H1 (cell line): ENCODE data around the gene HLA-DMB. TPM values are rescaled to one million over a fixed set of nuclear protein-coding genes. Genes with fewer than 3 reads are reported as not detected.

ENCODE experiments used
- CTCF ChIA-PET: fragments of 300-600 bp; sonication (Branson Sonifier 250); formaldehyde crosslinking; loops from one replicate; lab custom pipeline; 2021; ENCODE audit not compliant: partially characterized antibody; lab: Charles Lee
- POLR2A ChIA-PET: fragments of 300-600 bp; sonication (Branson Sonifier 250); formaldehyde crosslinking; loops from one replicate; lab custom pipeline; 2021; ENCODE audit warnings: inconsistent platforms; ENCODE audit not compliant: partially characterized antibody; lab: Charles Lee
- DNase-seq, 2 experiments: peaks; one replicate each; pipeline versions ENCODE4 v3.0.0 to v3.0.0-alpha.2; 2010 to 2022; ENCODE audit warnings: low spot score in 2 of 2, low read depth in 1 of 2, mixed read lengths in 1 of 2
- FAIRE-seq: peaks from 2 replicates; lab custom pipeline; 2011; peaks lifted over from hg19 to GRCh38; lab: Jason Lieb, UNC
- H2AFZ ChIP-seq: 2 replicates; pipeline ENCODE4 v1.8.1; 2012; ENCODE audit warnings: low read length, inconsistent platforms
- H2AK5ac ChIP-seq: 2 replicates; pipeline ENCODE4 v1.6.1; 2013; ENCODE audit warnings: low read depth, low read length
- H2BK120ac ChIP-seq: replicated peaks from 2 replicates; pipeline ENCODE3; 2013; ENCODE audit warnings: low read depth, low read length, inconsistent platforms
- H2BK12ac ChIP-seq: 2 replicates; pipeline ENCODE4 v1.6.1; 2013; ENCODE audit warnings: low read depth, low read length
- H2BK15ac ChIP-seq: 2 replicates; pipeline ENCODE4 v1.6.1; 2013; ENCODE audit warnings: low read length
- H2BK20ac ChIP-seq: 2 replicates; pipeline ENCODE4 v1.6.1; 2013; ENCODE audit warnings: low read length
- H2BK5ac ChIP-seq: 2 replicates; pipeline ENCODE4 v1.6.1; 2013; ENCODE audit warnings: low read depth, low read length
- H3K14ac ChIP-seq: 2 replicates; pipeline ENCODE4 v1.6.1; 2013; ENCODE audit warnings: inconsistent platforms; ENCODE audit not compliant: insufficient read length
- H3K18ac ChIP-seq: 2 replicates; pipeline ENCODE4 v1.6.1; 2013; ENCODE audit warnings: low read length; ENCODE audit errors: extremely low read depth
- H3K23ac ChIP-seq: 2 replicates; pipeline ENCODE4 v1.6.1; 2013; ENCODE audit warnings: inconsistent platforms; ENCODE audit not compliant: insufficient read length
- H3K23me2 ChIP-seq: 2 replicates; pipeline ENCODE4 v1.6.1; 2013; ENCODE audit warnings: low read depth, low read length
- H3K27ac ChIP-seq: 2 replicates; pipeline ENCODE4 v1.6.1; 2011; ENCODE audit warnings: low read depth, low read length, inconsistent platforms
- H3K27me3 ChIP-seq, 4 experiments: replicated peaks in 1 of 4; 1 replicate in 1 of 4; 2 replicates in 3 of 4; pipeline versions ENCODE4 v1.6.1 to v1.8.1; 2011 to 2013; ENCODE audit warnings: low read length in 3 of 4, mild to moderate bottlenecking in 3 of 4, inconsistent platforms in 2 of 4, mixed read lengths in 2 of 4, moderate library complexity in 1 of 4; ENCODE audit not compliant: control insufficient read depth in 3 of 4, insufficient read depth in 3 of 4; ENCODE audit errors: extremely low read depth in 1 of 4
- H3K36me3 ChIP-seq, 4 experiments: 2 replicates each; pipeline versions ENCODE4 v1.6.1 to v1.8.1; 2011 to 2013; ENCODE audit warnings: mild to moderate bottlenecking in 4 of 4, low read length in 3 of 4, moderate library complexity in 2 of 4, control low read depth in 1 of 4, inconsistent platforms in 1 of 4; ENCODE audit not compliant: insufficient read depth in 4 of 4, control insufficient read depth in 2 of 4
- H3K4ac ChIP-seq: replicated peaks from 2 replicates; pipeline ENCODE3; 2013; ENCODE audit warnings: low read length, low read depth, mixed read lengths, inconsistent platforms; ENCODE audit not compliant: insufficient read length
- H3K4me1 ChIP-seq, 4 experiments: replicated peaks in 1 of 4; 1 replicate in 1 of 4; 2 replicates in 3 of 4; pipeline versions ENCODE4 v1.6.1 to v1.8.1; 2011 to 2013; ENCODE audit warnings: low read length in 3 of 4, inconsistent platforms in 2 of 4, mixed read lengths in 1 of 4; ENCODE audit not compliant: insufficient read depth in 4 of 4, control insufficient read depth in 3 of 4
- H3K4me2 ChIP-seq, 2 experiments: 2 replicates each; pipeline versions ENCODE4 v1.6.1 to v1.8.1; 2011 to 2013; ENCODE audit warnings: low read depth in 2 of 2, low read length in 2 of 2, control low read depth in 1 of 2, inconsistent platforms in 1 of 2, mild to moderate bottlenecking in 1 of 2; ENCODE audit not compliant: insufficient read depth in 1 of 2
- H3K4me3 ChIP-seq, 4 experiments: fragments of 200-600, 300-600 bp in 1 of 4; sonication (generic), shearing (Covaris generic), sonication (Bioruptor Twin) in 1 of 4; 2 replicates each; pipeline versions ENCODE4 v1.5.1 to v1.8.1; 2011 to 2016; ENCODE audit warnings: low read length in 4 of 4, low read depth in 3 of 4, control low read depth in 2 of 4, inconsistent platforms in 2 of 4, mild to moderate bottlenecking in 2 of 4, mixed read lengths in 1 of 4, moderate library complexity in 1 of 4; ENCODE audit not compliant: insufficient read depth in 2 of 4; ENCODE audit errors: extremely low read depth in 1 of 4
- H3K56ac ChIP-seq: replicated peaks from 2 replicates; pipeline ENCODE3; 2013; ENCODE audit warnings: low read depth, mild to moderate bottlenecking, mixed read lengths, low read length, inconsistent platforms; ENCODE audit not compliant: insufficient read length
- H3K79me1 ChIP-seq: 2 replicates; pipeline ENCODE4 v1.6.1; 2013; ENCODE audit warnings: low read depth, low read length, control low read depth
- H3K79me2 ChIP-seq, 2 experiments: 2 replicates each; pipeline versions ENCODE4 v1.6.1 to v1.8.1; 2012 to 2013; ENCODE audit warnings: low read length in 2 of 2, mild to moderate bottlenecking in 2 of 2, inconsistent platforms in 1 of 2; ENCODE audit not compliant: insufficient read depth in 2 of 2, control insufficient read depth in 1 of 2
- H3K9ac ChIP-seq, 4 experiments: replicated peaks in 1 of 4; 1 replicate in 1 of 4; 2 replicates in 3 of 4; pipeline versions ENCODE4 v1.6.1 to v1.8.1; 2011 to 2013; ENCODE audit warnings: low read depth in 3 of 4, low read length in 3 of 4, control low read depth in 2 of 4, mild to moderate bottlenecking in 2 of 4, moderate library complexity in 2 of 4, inconsistent platforms in 1 of 4; ENCODE audit errors: extremely low read depth in 1 of 4
- H3K9me3 ChIP-seq, 2 experiments: 2 replicates each; pipeline versions ENCODE4 v1.6.1 to v1.8.1; 2012 to 2013; ENCODE audit warnings: mild to moderate bottlenecking in 2 of 2, moderate library complexity in 2 of 2, control low read depth in 1 of 2, inconsistent platforms in 1 of 2, low read depth in 1 of 2, low read length in 1 of 2, mixed read lengths in 1 of 2; ENCODE audit not compliant: insufficient read depth in 2 of 2
- H4K20me1 ChIP-seq, 2 experiments: replicated peaks in 1 of 2; 2 replicates each; pipeline versions ENCODE3 to v1.8.1; 2011 to 2013; ENCODE audit warnings: inconsistent platforms in 2 of 2, low read length in 2 of 2, mild to moderate bottlenecking in 1 of 2; ENCODE audit not compliant: insufficient read depth in 2 of 2, control insufficient read depth in 1 of 2
- H4K5ac ChIP-seq: 2 replicates; pipeline ENCODE4 v1.6.1; 2013; ENCODE audit warnings: low read length, low read depth, mixed read lengths, inconsistent platforms; ENCODE audit not compliant: insufficient read length
- H4K8ac ChIP-seq: 2 replicates; pipeline ENCODE4 v1.8.0; 2013; ENCODE audit warnings: mild to moderate bottlenecking, moderate library complexity, low read length, inconsistent platforms; ENCODE audit not compliant: insufficient read depth; ENCODE audit errors: extremely low read depth
- H4K91ac ChIP-seq: replicated peaks from 2 replicates; pipeline ENCODE3; 2013; ENCODE audit warnings: low read length, mixed read lengths, inconsistent platforms; ENCODE audit not compliant: insufficient read length
- CREB1 ChIP-seq: IDR thresholded peaks from 2 replicates; pipeline ENCODE4 v1.6.1; 2012; ENCODE audit warnings: inconsistent platforms
- E2F6 ChIP-seq: IDR thresholded peaks from 2 replicates; pipeline ENCODE4 v1.6.1; 2012; ENCODE audit warnings: inconsistent platforms
- HDAC2 ChIP-seq, 2 experiments: fragments of 300-600 bp in 1 of 2; sonication (generic) in 1 of 2; IDR thresholded peaks; 2 replicates each; pipeline ENCODE4 v1.6.1; 2011 to 2012; ENCODE audit warnings: low read depth in 2 of 2, low read length in 2 of 2, mild to moderate bottlenecking in 2 of 2, moderate library complexity in 2 of 2, borderline replicate concordance in 1 of 2, inconsistent platforms in 1 of 2
- KDM1A ChIP-seq: fragments of 200-600, 300-600 bp; sonication (generic); IDR thresholded peaks from 2 replicates; pipeline ENCODE4 v1.7.1; 2016; ENCODE audit warnings: mild to moderate bottlenecking, low read length, borderline replicate concordance
- NANOG ChIP-seq: IDR thresholded peaks from 2 replicates; pipeline ENCODE4 v1.6.1; 2011; ENCODE audit warnings: low read length, low read depth, mild to moderate bottlenecking, inconsistent platforms; ENCODE audit not compliant: insufficient read depth, poor library complexity, severe bottlenecking
- RNF2 ChIP-seq: fragments of 200-900, 300-1000 bp; sonication (generic); IDR thresholded peaks from 2 replicates; pipeline ENCODE4 v1.7.1; 2016; ENCODE audit warnings: borderline replicate concordance, low read depth, mild to moderate bottlenecking, antibody characterized with exemption, low read length; ENCODE audit not compliant: poor library complexity, severe bottlenecking; ENCODE audit errors: missing control alignments
- WGBS, 2 experiments: shearing (Covaris generic) in 1 of 2; methylation state at CpG; one replicate each; pipeline versions ENCODE4 v1.1.6 to v1.1.7; 2013 to 2015; ENCODE audit warnings: low lambda C conversion rate in 2 of 2, mixed read lengths in 2 of 2, inconsistent platforms in 1 of 2, low coverage in 1 of 2, missing lambda C conversion rate in 1 of 2; ENCODE audit not compliant: insufficient replicate concordance in 2 of 2, insufficient coverage in 1 of 2, insufficient read length in 1 of 2; ENCODE audit errors: extremely low coverage in 1 of 2, missing lambda C conversion rate in 1 of 2; 5-methylcytosine and 5-hydroxymethylcytosine counted together
- polyA plus RNA-seq, 7 experiments: library from polyadenylated mRNA; depleted of rRNA in 3 of 7; stranded (reverse) in 5 of 7; unstranded in 2 of 7; fragments of >200 nt in 5 of 7; fragments of 200-250 nt in 2 of 7; gene quantifications; 1 replicate in 5 of 7; 2 replicates in 1 of 7; 4 replicates in 1 of 7; pipeline versions ENCODE4 v1.2.1 to v1.2.3, GENCODE V29; 2011 to 2013; ENCODE audit warnings: missing spikeins in 2 of 7, mixed read lengths in 2 of 7
- total RNA-seq: library from RNA; stranded (reverse); fragmentation: NEBNext Ultra II Directional; extraction: Animal tissue kit (Norgen Biotek cat#: 25700); gene quantifications from 2 replicates; pipeline ENCODE4 v1.2.1, GENCODE V29; 2021

HLA-DMB gene
- total and polyA plus RNA-seq, 2 of the 8 experiments (the other 6 are each of a cell fraction or from before 2014, with no cell fraction given): 2.7 to 4.7 TPM

- Histone ChIP-seq H3K4ac (no peak overlapping the region), H4K5ac (no peak overlapping the region), H2BK5ac (no peak overlapping the region), H2AFZ (peak overlapping the region; percentile 78; the same call in 1 of the 2 replicates), H3K36me3 (no peaks in the 10 kb centered on the region), H2BK120ac (no peak overlapping the region), H3K56ac (no peak overlapping the region), H2BK20ac (no peak overlapping the region), H3K4me1 (peaks cover 0 to 6% (median 1%) of the 10 kb centered on the region in 4 experiments; a peak in 4 of 7 replicates), H3K9ac (no peak overlapping the region), H3K79me2 (no peaks in the 10 kb centered on the region), H4K8ac (no peak overlapping the region), H4K91ac (no peak overlapping the region), H2AK5ac (no peak overlapping the region), H4K20me1 (no peaks in the 10 kb centered on the region), H3K4me2 (peak overlapping the region in 1 of 2 experiments; percentile 58; a peak in 1 of 4 replicates), H3K79me1 (no peaks in the 10 kb centered on the region), H2BK15ac (no peak overlapping the region), H3K9me3 (no peaks in the 10 kb centered on the region), H3K23me2 (no peaks in the 10 kb centered on the region), H3K4me3 (no peak overlapping the region), H2BK12ac (no peak overlapping the region), H3K27ac (no peak overlapping the region), H3K23ac (no peak overlapping the region), H3K27me3 (no peaks in the 10 kb centered on the region), H3K18ac (no peak overlapping the region), H3K14ac (no peak overlapping the region)
- 87% methylated on average over 7 of the region's 7 CpGs; no CpG with 5 or more reads in 1 of the 2 experiments for WGBS, 2 experiments
- TF ChIP-seq HDAC2 (IDR thresholded peaks at IDR 0.05; ENCODE audit: borderline replicate concordance in 1 of 2, low read depth in 2 of 2, low read length in 2 of 2): no peak
- TF ChIP-seq RNF2: no peak
- no peak for TF ChIP-seq E2F6
- no peak for TF ChIP-seq NANOG
- no peak for TF ChIP-seq KDM1A
- no peak for TF ChIP-seq CREB1
- FAIRE-seq (no peak), DNase-seq (peak in 1 of 2 experiments; percentile 53)
- POLR2A ChIA-PET: interaction anchor here (0.6 to 4.3 kb wide), 5 partner anchors 12 to 233 kb away, joined by 3 to 45 read pairs (median 11); partner anchors contain the start of genes BRD2 and HLA-DMA
- CTCF ChIA-PET: interaction anchor here (0.9 to 6.0 kb wide), 12 partner anchors 8 to 522 kb away, joined by 3 to 64 read pairs (median 4); partner anchors contain the start of genes HLA-DMA and TAP2
These were observed 463 bp upstream of the HLA-DMB start for GRCh38 chr6:32941214-32941768.
